HuH-7.5 (cell line): ENCODE results near the gene NEDD4L.
"Not testable (repeated sequence)": the region's sequence is repeated elsewhere in the genome, so short reads cannot be mapped to it uniquely, and the experiment has no call there.

Source experiments
- DNase-seq: peaks from one replicate; pipeline ENCODE4 v3.0.0; 2011; ENCODE audit warnings: low spot score

NEDD4L gene

DNA sequence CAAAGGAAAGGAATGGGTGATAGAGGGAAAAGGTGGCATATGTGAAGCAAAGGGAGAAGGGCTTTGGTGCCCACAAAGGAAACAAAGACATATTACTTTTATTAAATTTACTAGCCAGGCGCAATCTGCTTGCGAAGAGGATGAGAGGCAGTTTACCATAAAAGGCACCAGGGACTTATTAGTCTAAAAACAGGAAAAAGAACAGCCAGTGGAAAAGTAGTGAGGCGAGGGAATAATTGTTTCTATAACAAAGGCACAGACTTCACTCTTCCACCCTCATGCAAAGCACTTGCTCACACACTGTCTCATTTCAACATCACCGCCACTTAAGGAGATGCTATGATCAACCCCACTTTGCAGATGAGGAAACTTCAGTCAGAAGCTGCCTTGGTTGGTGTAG lies 374.3 kb downstream of the NEDD4L start:
- no peak for DNase-seq

DNA sequence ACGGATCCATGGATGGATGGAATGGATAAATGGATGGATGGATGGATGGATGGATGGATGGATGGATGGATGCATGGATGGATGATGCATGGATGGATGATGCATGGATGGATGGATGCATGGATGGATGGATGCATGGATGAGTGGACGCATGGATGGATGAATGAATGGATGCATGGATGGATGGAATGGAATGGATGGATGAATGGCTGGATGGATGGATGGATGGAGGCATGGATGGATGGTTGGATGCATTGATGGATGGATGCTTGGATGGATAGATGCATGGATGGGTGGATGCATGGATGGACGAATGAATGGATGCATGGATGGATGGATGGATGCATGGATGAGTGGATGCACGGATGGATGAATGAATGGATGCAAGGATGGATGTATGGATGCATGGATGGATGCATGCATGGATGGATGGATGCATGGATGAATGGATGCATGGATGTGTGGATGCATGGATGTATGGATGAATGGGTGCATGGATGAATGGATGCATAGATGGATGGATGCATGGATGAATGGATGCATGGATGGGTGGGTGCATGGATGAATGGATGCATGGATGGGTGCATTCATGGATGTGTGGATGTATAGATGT lies 375.7 kb downstream of the NEDD4L start:
- no peak for DNase-seq

DNA sequence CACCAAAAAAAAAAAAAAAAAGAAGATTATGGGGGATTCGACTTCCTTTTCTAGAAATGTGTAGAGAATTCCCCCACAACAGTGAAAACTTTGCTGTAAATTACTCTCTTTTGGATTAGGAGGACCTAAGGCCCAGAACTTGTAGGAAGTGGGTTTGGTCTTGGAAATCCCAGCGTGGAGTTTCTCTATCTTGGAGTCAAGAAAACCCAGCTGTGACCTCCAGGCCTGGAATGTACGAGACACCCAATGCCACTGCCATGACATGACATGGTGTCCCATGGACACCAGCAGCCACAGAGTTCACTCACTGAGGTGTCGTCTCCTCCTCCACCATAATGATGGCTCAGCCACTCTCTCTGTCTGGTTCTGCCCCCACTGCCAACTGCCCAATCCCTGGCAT lies 382.6 kb downstream of the NEDD4L start:
- DNase-seq: no peak

- DNase-seq: no peak
These were observed 383.3 kb downstream of the NEDD4L start for GRCh38 chr18:58427321-58427720.

GRCh38 chr18:58429442-58429841 lies 385.4 kb downstream of the NEDD4L start:
- no peak for DNase-seq

DNA sequence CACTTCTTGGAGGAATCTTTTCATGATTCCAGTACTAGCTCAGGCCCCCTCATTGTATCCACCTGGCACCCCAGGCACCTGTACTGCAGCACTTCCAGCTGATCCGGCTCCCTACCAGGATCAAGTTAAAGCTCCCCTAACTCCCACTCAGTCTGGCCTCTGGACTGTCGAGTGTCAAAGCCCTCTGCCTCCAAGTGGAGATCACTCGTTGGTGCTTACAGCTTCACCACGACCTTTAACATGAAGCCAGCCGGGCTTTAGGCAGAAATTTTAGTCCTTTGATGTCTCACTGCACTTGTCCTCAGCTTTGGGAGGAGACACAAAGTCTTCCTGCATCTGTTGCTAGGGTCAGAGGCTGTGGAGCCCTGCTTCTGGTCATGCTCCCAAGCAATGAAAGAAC lies 387.2 kb downstream of the NEDD4L start:
- no peak for DNase-seq

- no peak for DNase-seq
These were observed 388.2 kb downstream of the NEDD4L start for GRCh38 chr18:58432050-58432727.

- DNase-seq: not testable (repeated sequence)
These were observed 391.4 kb downstream of the NEDD4L start for GRCh38 chr18:58435221-58436005.

DNA sequence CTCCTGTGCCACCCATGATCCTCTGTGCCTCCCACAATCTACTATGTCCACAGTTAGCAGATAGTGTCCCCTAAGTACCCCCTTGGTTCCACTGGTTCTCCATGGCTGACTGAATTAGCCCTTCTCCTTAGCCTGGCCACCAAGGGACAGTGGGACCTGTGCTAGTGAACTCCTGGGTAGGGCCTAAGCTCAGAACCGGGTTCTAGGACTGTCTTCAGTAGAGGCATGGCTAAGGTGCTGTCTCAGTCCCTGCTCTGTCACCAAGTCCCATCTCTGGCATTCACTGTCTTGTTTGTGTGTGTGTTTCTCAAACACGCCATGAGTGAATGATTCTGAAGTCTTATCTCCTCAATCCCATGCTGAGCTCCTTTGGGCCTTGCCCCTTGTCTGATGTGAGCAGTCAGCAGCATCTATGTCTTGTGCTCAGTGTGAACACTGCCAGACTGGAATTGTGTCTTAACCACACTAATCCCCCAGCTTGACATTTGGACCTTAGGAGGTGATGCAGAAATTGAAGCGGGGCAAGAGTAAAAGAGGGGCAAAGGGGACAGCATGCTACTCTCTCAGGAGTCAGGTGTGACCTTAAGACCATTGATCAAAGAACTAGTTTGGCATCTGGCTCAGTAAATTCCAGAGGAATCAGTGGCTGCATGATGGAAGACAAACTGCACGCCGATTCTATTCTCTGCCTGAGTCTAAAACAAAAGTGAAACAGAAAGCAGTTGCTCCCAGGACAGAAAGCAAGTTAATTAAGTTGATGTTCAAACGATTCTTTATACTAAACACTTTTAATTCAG lies 394.3 kb downstream of the NEDD4L start:
- no peak for DNase-seq

DNA sequence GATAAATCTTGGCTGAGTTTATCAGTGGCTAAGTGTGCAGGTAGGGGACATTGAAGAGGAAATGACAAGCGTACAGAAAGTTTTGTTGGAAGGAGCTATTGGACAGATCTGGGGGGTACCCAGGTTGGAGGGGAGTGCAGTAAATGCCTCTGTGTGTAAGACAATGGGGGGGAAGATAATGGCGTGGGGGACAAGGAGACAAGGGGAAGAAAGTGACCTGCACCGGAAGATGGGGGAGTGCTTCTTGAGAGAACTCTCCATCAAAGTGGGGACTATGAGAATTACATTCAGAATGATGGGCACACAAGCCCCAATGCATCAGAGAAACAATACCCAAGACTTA lies 394.9 kb downstream of the NEDD4L start:
- DNase-seq: no peak

DNA sequence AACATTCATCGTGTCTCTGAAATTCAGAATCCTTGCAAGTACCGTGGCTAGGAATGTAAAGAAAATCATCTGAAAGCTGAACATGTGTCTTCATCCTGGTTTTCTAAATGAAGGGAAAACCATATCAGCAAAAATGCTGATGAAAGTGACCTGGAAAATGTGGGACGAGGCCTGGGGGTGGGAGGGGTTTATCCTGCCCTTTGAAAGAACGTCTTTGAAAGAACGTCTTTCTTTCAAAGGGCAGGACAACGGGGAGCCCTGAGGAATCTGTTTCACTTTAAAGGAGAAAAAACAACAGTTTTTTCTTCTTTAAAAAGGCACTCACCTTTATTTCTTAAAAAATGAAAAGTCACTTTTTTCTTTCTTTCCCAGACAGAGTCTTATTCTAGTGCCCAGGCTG lies 399.6 kb downstream of the NEDD4L start:
- no peak for DNase-seq

DNA sequence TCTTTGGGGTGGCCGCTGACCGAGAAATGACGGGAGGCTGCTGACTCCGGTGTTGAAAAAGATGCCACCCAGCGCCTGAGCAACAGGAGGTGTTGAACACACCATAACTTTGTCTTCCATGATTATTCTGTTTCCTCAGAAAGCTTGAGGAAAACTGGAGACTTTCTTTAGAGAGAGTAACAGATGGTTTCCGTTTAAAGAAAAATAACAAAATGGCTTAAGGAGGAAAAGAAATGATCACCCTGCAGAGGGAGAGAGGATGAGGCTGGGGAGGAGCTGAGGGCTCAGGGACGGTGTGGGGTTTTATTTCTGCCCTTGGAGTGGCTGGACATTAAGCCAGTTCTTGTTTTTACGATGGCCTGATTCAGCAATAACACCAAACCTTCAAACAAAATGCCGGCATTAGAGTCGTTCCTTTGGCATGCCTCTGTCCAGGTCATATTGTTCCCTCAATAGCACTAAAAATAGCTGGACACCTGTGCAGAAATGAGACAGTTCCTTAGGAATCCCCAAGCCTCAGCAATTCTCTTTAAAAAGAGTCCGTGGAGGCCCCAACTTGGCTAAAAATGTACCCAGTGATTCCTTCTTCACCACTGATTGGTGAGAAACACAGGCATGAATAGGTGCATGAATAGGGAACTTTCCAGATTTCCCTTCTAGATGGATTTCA lies 402.5 kb downstream of the NEDD4L start:
- no peak for DNase-seq

- DNase-seq: no peak
These were observed 403.5 kb downstream of the NEDD4L start for GRCh38 chr18:58447402-58448095.

DNA sequence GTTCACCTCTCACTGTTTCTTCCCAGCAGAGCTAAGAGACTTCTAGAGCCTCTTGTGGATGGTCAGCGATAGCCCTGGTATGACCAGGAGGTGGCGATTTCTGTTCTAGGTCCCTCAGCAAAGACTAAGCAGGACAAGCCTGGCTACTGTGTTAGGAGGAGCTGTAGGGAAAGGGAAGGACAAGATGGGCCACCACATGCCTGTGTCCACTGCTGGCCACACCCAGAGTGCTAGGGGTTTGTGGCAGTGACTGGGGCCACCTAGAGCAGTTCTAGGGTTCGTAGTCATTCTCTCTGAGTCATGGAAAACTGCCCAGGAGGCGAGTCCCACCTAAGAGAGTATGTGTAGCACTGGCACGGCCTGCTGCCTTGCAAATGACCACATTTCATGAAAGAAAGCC lies 405.4 kb downstream of the NEDD4L start:
- no peak for DNase-seq
